ENCODE measurements around the gene POLR2J.
A peak's percentile ranks its signal among the peaks of the same experiment; 100 is the strongest.

The POLR2J gene

DNA sequence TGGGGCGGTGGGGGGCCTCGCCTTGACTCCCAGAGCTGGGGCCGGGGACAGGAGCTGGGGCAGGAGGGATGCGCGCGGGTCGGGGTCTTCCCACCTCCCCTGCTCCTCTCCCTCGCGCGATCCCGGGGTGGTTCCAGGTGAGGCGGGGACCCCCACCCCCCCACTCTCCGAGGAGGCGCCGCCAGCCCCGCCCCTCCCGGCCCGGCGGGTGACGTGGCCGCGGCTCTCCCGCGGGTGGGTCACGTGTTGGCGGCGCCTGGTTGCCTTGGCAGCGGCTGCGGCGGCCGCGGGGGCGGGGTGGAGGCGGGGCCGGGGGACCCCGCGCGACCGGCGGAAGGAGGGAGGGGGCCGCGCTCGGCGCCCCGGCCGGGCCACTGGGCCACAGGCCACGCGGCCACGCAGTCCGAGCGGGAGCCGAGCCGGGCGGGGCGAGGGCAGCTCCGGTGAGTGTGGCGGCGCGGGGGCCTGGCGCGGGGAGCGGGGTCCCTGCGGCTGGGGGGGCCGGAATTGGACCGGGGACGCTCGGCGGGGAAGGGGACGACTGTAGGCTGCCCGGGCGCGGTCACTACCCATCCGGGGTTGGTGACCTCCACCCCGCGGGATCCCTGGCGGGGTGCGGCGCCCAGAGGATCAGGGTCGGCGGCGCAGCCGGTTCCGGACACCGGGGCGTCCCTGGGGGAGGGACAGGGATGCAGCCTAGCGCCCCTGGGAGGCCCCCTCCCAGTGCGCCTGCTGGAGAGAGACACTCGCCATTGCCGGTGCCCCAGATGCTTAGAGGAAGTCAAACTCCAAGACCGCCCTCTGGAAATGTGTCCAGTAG is 45.3 kb downstream of the POLR2J start, which contains the start of gene ORAI2 (continued):
- TF ChIP-seq, protein P1, sequence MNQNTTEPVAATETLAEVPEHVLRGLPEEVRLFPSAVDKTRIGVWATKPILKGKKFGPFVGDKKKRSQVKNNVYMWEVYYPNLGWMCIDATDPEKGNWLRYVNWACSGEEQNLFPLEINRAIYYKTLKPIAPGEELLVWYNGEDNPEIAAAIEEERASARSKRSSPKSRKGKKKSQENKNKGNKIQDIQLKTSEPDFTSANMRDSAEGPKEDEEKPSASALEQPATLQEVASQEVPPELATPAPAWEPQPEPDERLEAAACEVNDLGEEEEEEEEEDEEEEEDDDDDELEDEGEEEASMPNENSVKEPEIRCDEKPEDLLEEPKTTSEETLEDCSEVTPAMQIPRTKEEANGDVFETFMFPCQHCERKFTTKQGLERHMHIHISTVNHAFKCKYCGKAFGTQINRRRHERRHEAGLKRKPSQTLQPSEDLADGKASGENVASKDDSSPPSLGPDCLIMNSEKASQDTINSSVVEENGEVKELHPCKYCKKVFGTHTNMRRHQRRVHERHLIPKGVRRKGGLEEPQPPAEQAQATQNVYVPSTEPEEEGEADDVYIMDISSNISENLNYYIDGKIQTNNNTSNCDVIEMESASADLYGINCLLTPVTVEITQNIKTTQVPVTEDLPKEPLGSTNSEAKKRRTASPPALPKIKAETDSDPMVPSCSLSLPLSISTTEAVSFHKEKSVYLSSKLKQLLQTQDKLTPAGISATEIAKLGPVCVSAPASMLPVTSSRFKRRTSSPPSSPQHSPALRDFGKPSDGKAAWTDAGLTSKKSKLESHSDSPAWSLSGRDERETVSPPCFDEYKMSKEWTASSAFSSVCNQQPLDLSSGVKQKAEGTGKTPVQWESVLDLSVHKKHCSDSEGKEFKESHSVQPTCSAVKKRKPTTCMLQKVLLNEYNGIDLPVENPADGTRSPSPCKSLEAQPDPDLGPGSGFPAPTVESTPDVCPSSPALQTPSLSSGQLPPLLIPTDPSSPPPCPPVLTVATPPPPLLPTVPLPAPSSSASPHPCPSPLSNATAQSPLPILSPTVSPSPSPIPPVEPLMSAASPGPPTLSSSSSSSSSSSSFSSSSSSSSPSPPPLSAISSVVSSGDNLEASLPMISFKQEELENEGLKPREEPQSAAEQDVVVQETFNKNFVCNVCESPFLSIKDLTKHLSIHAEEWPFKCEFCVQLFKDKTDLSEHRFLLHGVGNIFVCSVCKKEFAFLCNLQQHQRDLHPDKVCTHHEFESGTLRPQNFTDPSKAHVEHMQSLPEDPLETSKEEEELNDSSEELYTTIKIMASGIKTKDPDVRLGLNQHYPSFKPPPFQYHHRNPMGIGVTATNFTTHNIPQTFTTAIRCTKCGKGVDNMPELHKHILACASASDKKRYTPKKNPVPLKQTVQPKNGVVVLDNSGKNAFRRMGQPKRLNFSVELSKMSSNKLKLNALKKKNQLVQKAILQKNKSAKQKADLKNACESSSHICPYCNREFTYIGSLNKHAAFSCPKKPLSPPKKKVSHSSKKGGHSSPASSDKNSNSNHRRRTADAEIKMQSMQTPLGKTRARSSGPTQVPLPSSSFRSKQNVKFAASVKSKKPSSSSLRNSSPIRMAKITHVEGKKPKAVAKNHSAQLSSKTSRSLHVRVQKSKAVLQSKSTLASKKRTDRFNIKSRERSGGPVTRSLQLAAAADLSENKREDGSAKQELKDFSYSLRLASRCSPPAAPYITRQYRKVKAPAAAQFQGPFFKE (tag by site-specific recombination; IDR thresholded peaks at IDR 0.05; ENCODE audit: borderline replicate concordance) = no peak
- TF ChIP-seq ATF2 (tag by site-specific recombination; IDR thresholded peaks at IDR 0.05; ENCODE audit: low read depth) (no peak), ZNF169 (tag by site-specific recombination; IDR thresholded peaks at IDR 0.05) (no peak), REPIN1 (tag by site-specific recombination; IDR thresholded peaks at IDR 0.05; ENCODE audit: low read depth) (no peak), ZNF214 (tag by site-specific recombination; IDR thresholded peaks at IDR 0.05; ENCODE audit: borderline replicate concordance) (no peak), KLF10 (tag by site-specific recombination; IDR thresholded peaks at IDR 0.05) (peak; percentile 47; the same call in 1 of the 2 replicates), ZNF830 (tag by site-specific recombination; IDR thresholded peaks at IDR 0.05; ENCODE audit: low read depth) (no peak), ZNF473 (tag by site-specific recombination; IDR thresholded peaks at IDR 0.05) (no peak), ZNF18 (tag by site-specific recombination; IDR thresholded peaks at IDR 0.05) (no peak), ZNF354C (tag by site-specific recombination; IDR thresholded peaks at IDR 0.05; ENCODE audit: borderline replicate concordance, low read depth) (no peak), ZNF394 (tag by site-specific recombination; IDR thresholded peaks at IDR 0.05; ENCODE audit: borderline replicate concordance) (no peak), ZNF211 (tag by site-specific recombination; IDR thresholded peaks at IDR 0.05; ENCODE audit: low read depth) (no peak), ZBTB20 (tag by site-specific recombination; IDR thresholded peaks at IDR 0.05) (no peak), ZNF585B (tag by site-specific recombination; IDR thresholded peaks at IDR 0.05) (no peak), YY2 (tag by site-specific recombination; IDR thresholded peaks at IDR 0.05) (no peak), ZNF23 (tag by site-specific recombination; IDR thresholded peaks at IDR 0.05; ENCODE audit: borderline replicate concordance) (no peak), ZIC2 (tag by site-specific recombination; IDR thresholded peaks at IDR 0.05) (peak; percentile 84), ZNF843 (tag by site-specific recombination; IDR thresholded peaks at IDR 0.05) (no peak), ZNF155 (tag by site-specific recombination; IDR thresholded peaks at IDR 0.05) (no peak), ZNF239 (tag by site-specific recombination; IDR thresholded peaks at IDR 0.05) (no peak), ZFP41 (tag by site-specific recombination; IDR thresholded peaks at IDR 0.05; ENCODE audit: borderline replicate concordance) (no peak), ZNF248 (tag by site-specific recombination; IDR thresholded peaks at IDR 0.05) (no peak), ZNF555 (tag by site-specific recombination; conservative IDR thresholded peaks at IDR 0.05) (no peak), ZEB2 (tag by site-specific recombination; IDR thresholded peaks at IDR 0.05) (0 out of 2 replicates have a peak, but pooled peaks have one; percentile 13), ZNF140 (tag by site-specific recombination; IDR thresholded peaks at IDR 0.05) (no peak), OSR2 (tag by site-specific recombination; IDR thresholded peaks at IDR 0.05) (no peak), ZNF404 (tag by site-specific recombination; IDR thresholded peaks at IDR 0.05) (no peak), ZNF707 (tag by site-specific recombination; IDR thresholded peaks at IDR 0.05) (no peak), ZNF366 (tag by site-specific recombination; conservative IDR thresholded peaks at IDR 0.05) (no peak)
- TF ChIP-seq, protein P2, sequence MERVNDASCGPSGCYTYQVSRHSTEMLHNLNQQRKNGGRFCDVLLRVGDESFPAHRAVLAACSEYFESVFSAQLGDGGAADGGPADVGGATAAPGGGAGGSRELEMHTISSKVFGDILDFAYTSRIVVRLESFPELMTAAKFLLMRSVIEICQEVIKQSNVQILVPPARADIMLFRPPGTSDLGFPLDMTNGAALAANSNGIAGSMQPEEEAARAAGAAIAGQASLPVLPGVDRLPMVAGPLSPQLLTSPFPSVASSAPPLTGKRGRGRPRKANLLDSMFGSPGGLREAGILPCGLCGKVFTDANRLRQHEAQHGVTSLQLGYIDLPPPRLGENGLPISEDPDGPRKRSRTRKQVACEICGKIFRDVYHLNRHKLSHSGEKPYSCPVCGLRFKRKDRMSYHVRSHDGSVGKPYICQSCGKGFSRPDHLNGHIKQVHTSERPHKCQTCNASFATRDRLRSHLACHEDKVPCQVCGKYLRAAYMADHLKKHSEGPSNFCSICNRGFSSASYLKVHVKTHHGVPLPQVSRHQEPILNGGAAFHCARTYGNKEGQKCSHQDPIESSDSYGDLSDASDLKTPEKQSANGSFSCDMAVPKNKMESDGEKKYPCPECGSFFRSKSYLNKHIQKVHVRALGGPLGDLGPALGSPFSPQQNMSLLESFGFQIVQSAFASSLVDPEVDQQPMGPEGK (tag by site-specific recombination; IDR thresholded peaks at IDR 0.05) = peak; percentile 91

Data from HEK293 (cell line).